ENCODE results near the gene AGAP9. TPM values are rescaled to one million over a fixed set of nuclear protein-coding genes. Genes with fewer than 3 reads are reported as not detected.

AGAP9 gene
- total RNA-seq: 0.91 and 1.6 TPM in 2 replicates

GRCh38 chr10:47523475-47523874, at the start of gene AGAP9:
AGAP9 (minus strand) TSS chr10:47523638; CDS start chr10:47523526, 112 bp downstream.

GRCh38 chr10:47491600-47491999, 31.8 kb downstream of the AGAP9 start, which contains the start of gene FAM25G:
FAM25G (minus strand) TSS chr10:47491700; CDS start chr10:47491674, 26 bp downstream.

GRCh38 chr10:47483923-47484322, 39.5 kb downstream of the AGAP9 start, which contains the start of gene ANXA8:
ANXA8 (minus strand) TSS chr10:47484115; CDS start chr10:47483933, 182 bp downstream.

Other genes with a start within 250 kb of the AGAP9 start
- gene GDF10, start 223.4 kb downstream of the AGAP9 start, total RNA-seq: under 0.01 and 0.30 TPM in 2 replicates
- not detected in 2 replicates for gene GDF2, start 201.2 kb downstream of the AGAP9 start, total RNA-seq
- not detected in 2 replicates for gene RBP3, start 175.3 kb downstream of the AGAP9 start, total RNA-seq
- gene ZNF488, start 139.3 kb downstream of the AGAP9 start, total RNA-seq: not detected in 2 replicates
- gene ANXA8, start 39.5 kb downstream of the AGAP9 start, total RNA-seq: 0.30 TPM in 1 of 2 replicates, not detected in the other
- gene FAM25G, start 31.9 kb downstream of the AGAP9 start, total RNA-seq: not detected in 2 replicates
- not detected in 2 replicates for gene SYT15B, start 240.0 kb upstream of the AGAP9 start, total RNA-seq